Spinal cord (tissue), 10 donors: ENCODE measurements around the gene PRIMPOL. TPM values are rescaled to one million over a fixed set of nuclear protein-coding genes. Genes with fewer than 3 reads are reported as not detected.
A peak's percentile ranks its signal among the peaks of the same experiment; 100 is the strongest.

ENCODE experiments used
- DNase-seq, 6 donors: peaks; one replicate each; pipeline versions ENCODE4 v3.0.0 to v3.0.0-alpha.2; 2013 to 2015; ENCODE audit warnings: low spot score in 6 of 6, low read depth in 4 of 6
- H3K27ac ChIP-seq: one replicate; pipeline ENCODE4 v1.5.1; 2013; ENCODE audit warnings: low read depth, low read length, control low read depth
- H3K27me3 ChIP-seq: one replicate; pipeline ENCODE4 v1.6.1; 2013; ENCODE audit warnings: low read length; ENCODE audit not compliant: control insufficient read depth, insufficient read depth
- H3K36me3 ChIP-seq: one replicate; pipeline ENCODE4 v1.6.1; 2013; ENCODE audit warnings: low read length; ENCODE audit not compliant: control insufficient read depth, insufficient read depth
- H3K4me1 ChIP-seq: one replicate; pipeline ENCODE4 v1.6.1; 2013; ENCODE audit warnings: low read length; ENCODE audit not compliant: control insufficient read depth, insufficient read depth
- H3K4me3 ChIP-seq: one replicate; pipeline ENCODE4 v1.5.1; 2013; ENCODE audit warnings: low read depth, low read length, control low read depth
- H3K9me3 ChIP-seq: one replicate; pipeline ENCODE4 v1.6.1; 2013; ENCODE audit warnings: low read length; ENCODE audit not compliant: control insufficient read depth, insufficient read depth
- WGBS: methylation state at CpG from one replicate; pipeline ENCODE4 v1.1.5; 2013; ENCODE audit warnings: missing lambda C conversion rate; ENCODE audit not compliant: insufficient coverage; 5-methylcytosine and 5-hydroxymethylcytosine counted together
- polyA plus RNA-seq, 2 donors: library from polyadenylated mRNA; unstranded; fragments of 120-200 nt; gene quantifications; one replicate each; pipeline ENCODE4 v1.2.1, GENCODE V29; 2013; ENCODE audit not compliant: insufficient read length in 2 of 2
- total RNA-seq, 2 donors: library from RNA; depleted of rRNA in 1 of 2; stranded (reverse); fragments of 120-200 nt in 1 of 2; fragments of >200 nt in 1 of 2; gene quantifications; one replicate each; pipeline versions ENCODE4 v1.2.3 to v1.2.4, GENCODE V29; 2013 to 2014
- donor health status: healthy.

The PRIMPOL gene
- total and polyA plus RNA-seq, 4 donors, result 27.4 to 36.5 (median 29.5) TPM

- Histone ChIP-seq H3K36me3 (peaks cover 15% of the 10 kb centered on the region), H3K27ac (no peak overlapping the region), H3K9me3 (no peaks in the 10 kb centered on the region), H3K27me3 (no peaks in the 10 kb centered on the region), H3K4me1 (no peaks in the 10 kb centered on the region), H3K4me3 (no peak overlapping the region)
- DNase-seq, result no peak
- WGBS, result 100% methylated on average over 4 of the region's 4 CpGs
These were observed 13.4 kb upstream of the PRIMPOL start for GRCh38 chr4:184636144-184636543.

GRCh38 chr4:184636897-184637296, 12.6 kb upstream of the PRIMPOL start:
- H3K4me3 ChIP-seq, result no peak overlapping the region
- H3K9me3 ChIP-seq, result no peaks in the 10 kb centered on the region
- H3K27ac ChIP-seq, result no peak overlapping the region
- 100% methylated on average over 4 of the region's 4 CpGs for WGBS
- H3K4me1 ChIP-seq, result no peaks in the 10 kb centered on the region
- no peak for DNase-seq
- no peaks in the 10 kb centered on the region for H3K27me3 ChIP-seq
- H3K36me3 ChIP-seq, result peaks cover 13% of the 10 kb centered on the region

- H3K36me3 ChIP-seq, result peaks cover 11% of the 10 kb centered on the region
- H3K4me1 ChIP-seq, result no peaks in the 10 kb centered on the region
- no peaks in the 10 kb centered on the region for H3K27me3 ChIP-seq
- no peak overlapping the region for H3K27ac ChIP-seq
- no CpG with 5 or more reads among the region's 3 CpGs for WGBS
- H3K9me3 ChIP-seq, result no peaks in the 10 kb centered on the region
- H3K4me3 ChIP-seq, result no peak overlapping the region
- DNase-seq, result no peak
These were observed 8.5 kb upstream of the PRIMPOL start for GRCh38 chr4:184641022-184641421.

GRCh38 chr4:184641451-184641850, 8.1 kb upstream of the PRIMPOL start:
- H3K27me3 ChIP-seq, result no peaks in the 10 kb centered on the region
- WGBS, result 83% methylated on average over 1 of the region's 5 CpGs
- H3K4me3 ChIP-seq, result no peak overlapping the region
- H3K4me1 ChIP-seq, result no peaks in the 10 kb centered on the region
- H3K36me3 ChIP-seq, result peaks cover 8% of the 10 kb centered on the region
- no peaks in the 10 kb centered on the region for H3K9me3 ChIP-seq
- no peak overlapping the region for H3K27ac ChIP-seq
- DNase-seq, result peak in 1 of 6 donors; percentile 62

- Histone ChIP-seq H3K27me3 (no peaks in the 10 kb centered on the region), H3K36me3 (no peaks in the 10 kb centered on the region), H3K4me3 (no peak overlapping the region), H3K4me1 (peaks cover 9% of the 10 kb centered on the region), H3K27ac (no peak overlapping the region), H3K9me3 (no peaks in the 10 kb centered on the region)
- DNase-seq, result no peak
- WGBS, result no CpG with 5 or more reads among the region's 1 CpG
These were observed 5.8 kb upstream of the PRIMPOL start for GRCh38 chr4:184643731-184644130.

GRCh38 chr4:184644553-184645307, 4.8 kb upstream of the PRIMPOL start:
- no peak overlapping the region for H3K27ac ChIP-seq
- H3K27me3 ChIP-seq, result no peaks in the 10 kb centered on the region
- peaks cover 10% of the 10 kb centered on the region for H3K4me1 ChIP-seq
- no peak overlapping the region for H3K4me3 ChIP-seq
- WGBS, result 85% methylated on average over 3 of the region's 9 CpGs
- no peaks in the 10 kb centered on the region for H3K36me3 ChIP-seq
- H3K9me3 ChIP-seq, result no peaks in the 10 kb centered on the region
- DNase-seq, result no peak

- 0% methylated on average over 1 of the region's 6 CpGs for WGBS
- no peaks in the 10 kb centered on the region for H3K27me3 ChIP-seq
- DNase-seq, result no peak
- H3K9me3 ChIP-seq, result no peaks in the 10 kb centered on the region
- H3K4me1 ChIP-seq, result peaks cover 17% of the 10 kb centered on the region
- no peak overlapping the region for H3K27ac ChIP-seq
- H3K36me3 ChIP-seq, result no peaks in the 10 kb centered on the region
- no peak overlapping the region for H3K4me3 ChIP-seq
These were observed 3.5 kb upstream of the PRIMPOL start for GRCh38 chr4:184645904-184646610.

GRCh38 chr4:184647266-184648053, 2.1 kb upstream of the PRIMPOL start:
- H3K9me3 ChIP-seq, result no peaks in the 10 kb centered on the region
- peaks cover 17% of the 10 kb centered on the region for H3K4me1 ChIP-seq
- no peak for DNase-seq
- H3K4me3 ChIP-seq, result peak overlapping the region; percentile 65
- H3K36me3 ChIP-seq, result no peaks in the 10 kb centered on the region
- 60% methylated on average over 2 of the region's 7 CpGs for WGBS
- H3K27me3 ChIP-seq, result no peaks in the 10 kb centered on the region
- H3K27ac ChIP-seq, result peak overlapping the region; percentile 84

GRCh38 chr4:184648054-184648312, 1.6 kb upstream of the PRIMPOL start:
- Histone ChIP-seq H3K4me3 (peak overlapping the region; percentile 65), H3K36me3 (no peaks in the 10 kb centered on the region), H3K27me3 (no peaks in the 10 kb centered on the region), H3K9me3 (no peaks in the 10 kb centered on the region), H3K27ac (peak overlapping the region; percentile 84), H3K4me1 (peaks cover 17% of the 10 kb centered on the region)
- DNase-seq, result no peak
- WGBS, result 5% methylated on average over 4 of the region's 6 CpGs
